GM21423 (cell line): ENCODE data around the gene CACNA1S.

Source experiments
- ATAC-seq: cut with Tn5 transposase; IDR thresholded peaks from one replicate; pipeline ENCODE4 v1.9.1; 2021; ENCODE audit warnings: mild to moderate bottlenecking, moderate library complexity; ENCODE audit not compliant: unreplicated experiment

CACNA1S gene

GRCh38 chr1:201140235-201140940 lies 28.2 kb upstream of the CACNA1S start:
- no peak for ATAC-seq

- no peak for ATAC-seq
Measured at GRCh38 chr1:201139756-201140155, 27.5 kb upstream of the CACNA1S start.

GRCh38 chr1:201139306-201139705 lies 27.1 kb upstream of the CACNA1S start:
- no peak for ATAC-seq

GRCh38 chr1:201138311-201138840 lies 26.1 kb upstream of the CACNA1S start:
- no peak for ATAC-seq

- ATAC-seq: no peak
Measured at GRCh38 chr1:201137579-201138310, 25.5 kb upstream of the CACNA1S start.

GRCh38 chr1:201137024-201137392 lies 24.8 kb upstream of the CACNA1S start:
- ATAC-seq: no peak

GRCh38 chr1:201136355-201137023 lies 24.3 kb upstream of the CACNA1S start:
- ATAC-seq: no peak

GRCh38 chr1:201134405-201134804 lies 22.2 kb upstream of the CACNA1S start:
- ATAC-seq: no peak

GRCh38 chr1:201131398-201131797 lies 19.2 kb upstream of the CACNA1S start:
- no peak for ATAC-seq

GRCh38 chr1:201128962-201129361 lies 16.7 kb upstream of the CACNA1S start:
- no peak for ATAC-seq

GRCh38 chr1:201128476-201128875 lies 16.2 kb upstream of the CACNA1S start:
- ATAC-seq: no peak

GRCh38 chr1:201127755-201128455 lies 15.7 kb upstream of the CACNA1S start:
- no peak for ATAC-seq

GRCh38 chr1:201126832-201127754 lies 14.9 kb upstream of the CACNA1S start, which contains the start of gene ASCL5:
ASCL5 (minus strand) TSS chr1:201127184; CDS start chr1:201115372, 11,812 bp downstream.
- ATAC-seq: no peak

- ATAC-seq: no peak
Measured at GRCh38 chr1:201126463-201126831, 14.2 kb upstream of the CACNA1S start.

- ATAC-seq: no peak
Measured at GRCh38 chr1:201125800-201126199, 13.6 kb upstream of the CACNA1S start.

GRCh38 chr1:201125019-201125418 lies 12.8 kb upstream of the CACNA1S start:
- no peak for ATAC-seq

- no peak for ATAC-seq
Measured at GRCh38 chr1:201123866-201124265, 11.6 kb upstream of the CACNA1S start.

GRCh38 chr1:201122321-201122957 lies 10.2 kb upstream of the CACNA1S start:
- no peak for ATAC-seq
